Endothelial cell of umbilical vein (primary cell): Measurements from ENCODE around the gene RTP1. TPM values are rescaled to one million over a fixed set of nuclear protein-coding genes. Genes with fewer than 3 reads are reported as not detected.

Experiments used
- BruUV-seq: library from RNA; stranded (reverse); fragments of 400-500 nt; replicated peaks from 2 replicates; lab custom pipeline; 2021; lab: Mats Ljungman, UMichigan
- CTCF ChIA-PET: fragments of 300-600, 350-600 bp; sonication (Branson Sonifier 250); formaldehyde crosslinking; loops from one replicate; lab custom pipeline; 2021; ENCODE audit warnings: antibody characterized with exemption, inconsistent platforms; lab: Charles Lee
- POLR2A ChIA-PET: fragments of 300-600, 350-600 bp; sonication (Branson Sonifier 250); formaldehyde crosslinking; loops from one replicate; lab custom pipeline; 2021; ENCODE audit warnings: antibody characterized with exemption, inconsistent platforms; lab: Charles Lee
- DNase-seq: peaks from one replicate; pipeline ENCODE4 v3.0.0-alpha.2; 2011; ENCODE audit warnings: low read depth, low spot score
- FAIRE-seq: peaks from 2 replicates; lab custom pipeline; 2011; peaks lifted over from hg19 to GRCh38; lab: Jason Lieb, UNC
- H2AFZ ChIP-seq: 2 replicates; pipeline ENCODE4 v1.6.0; 2012; ENCODE audit warnings: low read depth, low read length, control low read depth, inconsistent platforms
- H3K27ac ChIP-seq: 2 replicates; pipeline ENCODE4 v1.5.1; 2011; ENCODE audit warnings: low read depth, mild to moderate bottlenecking, control low read depth, low read length, moderate library complexity; ENCODE audit not compliant: insufficient read depth
- H3K27me3 ChIP-seq, 2 experiments: 2 replicates each; pipeline versions ENCODE4 v1.6.0 to v1.6.1; 2011; ENCODE audit warnings: low read length in 2 of 2, mixed read lengths in 1 of 2; ENCODE audit not compliant: control insufficient read depth in 2 of 2, insufficient read depth in 2 of 2
- H3K36me3 ChIP-seq, 2 experiments: 2 replicates in 1 of 2; 3 replicates in 1 of 2; pipeline ENCODE4 v1.5.1; 2011; ENCODE audit warnings: low read length in 2 of 2, mild to moderate bottlenecking in 1 of 2, moderate library complexity in 1 of 2; ENCODE audit not compliant: control insufficient read depth in 2 of 2, insufficient read depth in 2 of 2; ENCODE audit errors: extremely low read depth in 1 of 2
- H3K4me1 ChIP-seq: 3 replicates; pipeline ENCODE4 v1.5.1; 2011; ENCODE audit warnings: mild to moderate bottlenecking, low read length; ENCODE audit not compliant: control insufficient read depth, insufficient read depth; ENCODE audit errors: extremely low read depth
- H3K4me2 ChIP-seq: 2 replicates; pipeline ENCODE4 v1.6.1; 2011; ENCODE audit warnings: low read length, control low read depth, mixed read lengths; ENCODE audit not compliant: insufficient read depth
- H3K4me3 ChIP-seq, 3 experiments: fragments of 200-600 bp in 1 of 3; sonication (generic), shearing (Covaris generic) in 1 of 3; replicated peaks in 1 of 3; 2 replicates each; pipeline ENCODE4 v1.5.1; 2011 to 2016; ENCODE audit warnings: control low read depth in 3 of 3, low read length in 3 of 3, mild to moderate bottlenecking in 2 of 3, inconsistent platforms in 1 of 3, low read depth in 1 of 3, moderate library complexity in 1 of 3; ENCODE audit not compliant: insufficient read depth in 1 of 3
- H3K79me2 ChIP-seq: 2 replicates; pipeline ENCODE4 v1.6.0; 2012; ENCODE audit warnings: low read length, inconsistent platforms; ENCODE audit not compliant: control insufficient read depth, insufficient read depth
- H3K9ac ChIP-seq: replicated peaks from 2 replicates; pipeline ENCODE3; 2011; ENCODE audit warnings: low read length, control low read depth; ENCODE audit not compliant: insufficient read depth; ENCODE audit errors: extremely low read depth
- H3K9me1 ChIP-seq: replicated peaks from 3 replicates; pipeline ENCODE4 v1.6.0; 2011; ENCODE audit warnings: mild to moderate bottlenecking, low read length; ENCODE audit not compliant: control insufficient read depth, insufficient read depth; ENCODE audit errors: extremely low read depth
- H3K9me3 ChIP-seq: replicated peaks from 2 replicates; pipeline ENCODE4 v1.5.1; 2012; ENCODE audit warnings: low read length, inconsistent platforms; ENCODE audit not compliant: control insufficient read depth, insufficient read depth
- H4K20me1 ChIP-seq: replicated peaks from 2 replicates; pipeline ENCODE3; 2011; ENCODE audit warnings: mild to moderate bottlenecking, low read length; ENCODE audit not compliant: control insufficient read depth, insufficient read depth; ENCODE audit errors: extremely low read depth
- EZH2 ChIP-seq: IDR thresholded peaks from 2 replicates; pipeline ENCODE4 v1.6.1; 2012; ENCODE audit warnings: borderline replicate concordance, low read depth, mild to moderate bottlenecking, moderate library complexity, low read length, inconsistent platforms; ENCODE audit not compliant: severe bottlenecking
- FOS ChIP-seq: IDR thresholded peaks from 2 replicates; pipeline ENCODE4 v1.6.1; 2011; ENCODE audit warnings: mild to moderate bottlenecking, low read length, moderate library complexity, borderline replicate concordance; ENCODE audit not compliant: insufficient read depth
- GATA2 ChIP-seq: IDR thresholded peaks from 2 replicates; pipeline ENCODE4 v1.7.0; 2011; ENCODE audit warnings: low read depth, mild to moderate bottlenecking, moderate library complexity, mixed read lengths, low read length; ENCODE audit not compliant: insufficient read length, insufficient read depth
- JUN ChIP-seq: IDR thresholded peaks from 2 replicates; pipeline ENCODE4 v1.6.1; 2011; ENCODE audit warnings: borderline replicate concordance, low read depth; ENCODE audit not compliant: insufficient read length, insufficient read depth
- MAX ChIP-seq: IDR thresholded peaks from 2 replicates; pipeline ENCODE4 v1.6.1; 2011; ENCODE audit not compliant: insufficient read depth, insufficient read length
- MYC ChIP-seq: IDR thresholded peaks from one replicate; pipeline ENCODE4 v1.6.1; 2011; ENCODE audit warnings: mild to moderate bottlenecking, low read depth, low read length
- POLR2A ChIP-seq: IDR thresholded peaks from 2 replicates; pipeline ENCODE4 v1.6.1; 2012; ENCODE audit warnings: low read depth, mild to moderate bottlenecking, control low read depth, low read length
- POLR2AphosphoS5 ChIP-seq: IDR thresholded peaks from 2 replicates; pipeline ENCODE4 v1.6.1; 2012; ENCODE audit warnings: low read depth, mild to moderate bottlenecking, control low read depth, low read length, moderate library complexity; ENCODE audit not compliant: insufficient read depth
- dilution Hi-C: fragments of 300-500 bp; cut with MboI; formaldehyde crosslinking; loops from one replicate; pipeline ENCODE4 v1.15.0; 2019; ENCODE audit warnings: low sequenced_read_pairs; ENCODE audit not compliant: extremely low pct_ligation_motif_present
- intact Hi-C: fragments of 100-400 bp; cut with micrococcal nuclease; formaldehyde crosslinking; loops from one replicate; pipeline ENCODE4 v1.10.0; 2022
- polyA plus RNA-seq, 4 experiments: library from polyadenylated mRNA; depleted of rRNA in 3 of 4; stranded (reverse) in 3 of 4; unstranded in 1 of 4; fragments of >200 nt; gene quantifications; 2 replicates each; pipeline versions ENCODE4 v1.2.1 to v1.2.3, GENCODE V29; 2011 to 2012; ENCODE audit warnings: missing spikeins in 1 of 4
- total RNA-seq: library from RNA; stranded (reverse); gene quantifications from 2 replicates; pipeline ENCODE4 v1.2.3, GENCODE V29; 2021
- TF ChIP-seq, protein P1 (sequence below), 2 donors: IDR thresholded peaks; 1 replicate in 1 of 2; 2 replicates in 1 of 2; pipeline ENCODE4 v1.5.1; 2011; ENCODE audit warnings: low read length in 2 of 2, mild to moderate bottlenecking in 2 of 2, moderate library complexity in 2 of 2, control low read depth in 1 of 2, inconsistent platforms in 1 of 2, low read depth in 1 of 2; ENCODE audit not compliant: insufficient read depth in 1 of 2; ENCODE audit errors: extremely low read depth in 1 of 2

The RTP1 gene
- total and polyA plus RNA-seq, 2 donors (not counting 3 experiments of a cell fraction or from before 2014, with no cell fraction given), result not detected

GRCh38 chr3:187186801-187187421, 10.4 kb upstream of the RTP1 start:
- H3K27me3 ChIP-seq, result peaks cover 0 to 4% of the 10 kb centered on the region in 2 experiments
- H3K9me1 ChIP-seq, result no peaks in the 10 kb centered on the region
- POLR2A ChIA-PET, result no interaction called here
- no peaks in the 10 kb centered on the region for H4K20me1 ChIP-seq
- H3K9ac ChIP-seq, result no peak overlapping the region
- H3K4me1 ChIP-seq, result no peaks in the 10 kb centered on the region
- H3K4me2 ChIP-seq, result no peak overlapping the region
- intact Hi-C loops (no loop called here), dilution Hi-C loops (no loop called here)
- DNase-seq (no peak), FAIRE-seq (no peak)
- no peak overlapping the region for H3K4me3 ChIP-seq
- no peaks in the 10 kb centered on the region for H3K9me3 ChIP-seq
- no peak overlapping the region for H3K27ac ChIP-seq
- H3K79me2 ChIP-seq, result no peaks in the 10 kb centered on the region
- no peaks in the 10 kb centered on the region for H3K36me3 ChIP-seq
- TF ChIP-seq JUN, result no peak
- no peak for TF ChIP-seq GATA2
- TF ChIP-seq, protein P1, sequence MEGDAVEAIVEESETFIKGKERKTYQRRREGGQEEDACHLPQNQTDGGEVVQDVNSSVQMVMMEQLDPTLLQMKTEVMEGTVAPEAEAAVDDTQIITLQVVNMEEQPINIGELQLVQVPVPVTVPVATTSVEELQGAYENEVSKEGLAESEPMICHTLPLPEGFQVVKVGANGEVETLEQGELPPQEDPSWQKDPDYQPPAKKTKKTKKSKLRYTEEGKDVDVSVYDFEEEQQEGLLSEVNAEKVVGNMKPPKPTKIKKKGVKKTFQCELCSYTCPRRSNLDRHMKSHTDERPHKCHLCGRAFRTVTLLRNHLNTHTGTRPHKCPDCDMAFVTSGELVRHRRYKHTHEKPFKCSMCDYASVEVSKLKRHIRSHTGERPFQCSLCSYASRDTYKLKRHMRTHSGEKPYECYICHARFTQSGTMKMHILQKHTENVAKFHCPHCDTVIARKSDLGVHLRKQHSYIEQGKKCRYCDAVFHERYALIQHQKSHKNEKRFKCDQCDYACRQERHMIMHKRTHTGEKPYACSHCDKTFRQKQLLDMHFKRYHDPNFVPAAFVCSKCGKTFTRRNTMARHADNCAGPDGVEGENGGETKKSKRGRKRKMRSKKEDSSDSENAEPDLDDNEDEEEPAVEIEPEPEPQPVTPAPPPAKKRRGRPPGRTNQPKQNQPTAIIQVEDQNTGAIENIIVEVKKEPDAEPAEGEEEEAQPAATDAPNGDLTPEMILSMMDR (IDR thresholded peaks at IDR 0.05; ENCODE audit: extremely low read depth in 1 of 2, insufficient read depth in 1 of 2, low read depth in 1 of 2, low read length in 2 of 2), result no peak
- TF ChIP-seq EZH2, result no peak
- no peak for TF ChIP-seq FOS
- TF ChIP-seq MYC, result no peak
- TF ChIP-seq POLR2A, result no peak
- TF ChIP-seq MAX, result no peak
- TF ChIP-seq POLR2AphosphoS5, result no peak
- CTCF ChIA-PET, result interaction anchor here (1.3 kb wide), 1 partner anchor 22 kb away, joined by 5 read pairs; no protein-coding TSS in a partner anchor
- BruUV-seq, result no TSS peak
- no peak overlapping the region for H2AFZ ChIP-seq
